Spleen (tissue), 11 donors: Measurements from ENCODE around the gene CRIP2. TPM values are rescaled to one million over a fixed set of nuclear protein-coding genes. Genes with fewer than 3 reads are reported as not detected.

Experiments used
- DNase-seq: peaks from one replicate; pipeline ENCODE4 v3.0.0-alpha.2; 2020
- H3K27ac ChIP-seq, 8 donors: fragments of 200-600 bp; sonication (generic) in 7 of 8; 1 replicate in 4 of 8; 2 replicates in 4 of 8; pipeline versions ENCODE4 v1.5.0 to v1.8.0; 2016 to 2021; ENCODE audit warnings: inconsistent platforms in 4 of 8, mild to moderate bottlenecking in 4 of 8, moderate library complexity in 1 of 8
- H3K27me3 ChIP-seq, 7 donors: fragments of 200-600 bp; sonication (generic) in 6 of 7; replicated peaks in 1 of 7; 1 replicate in 4 of 7; 2 replicates in 3 of 7; pipeline versions ENCODE4 v1.5.0 to v1.8.0; 2016 to 2021; ENCODE audit warnings: inconsistent platforms in 3 of 7, mild to moderate bottlenecking in 1 of 7
- H3K36me3 ChIP-seq, 6 donors: fragments of 200-600 bp; sonication (generic) in 5 of 6; 1 replicate in 4 of 6; 2 replicates in 2 of 6; pipeline versions ENCODE4 v1.5.0 to v1.8.0; 2016 to 2021; ENCODE audit warnings: inconsistent platforms in 2 of 6
- H3K4me1 ChIP-seq, 6 donors: fragments of 200-600 bp; sonication (generic) in 5 of 6; 1 replicate in 3 of 6; 2 replicates in 3 of 6; pipeline versions ENCODE4 v1.5.0 to v1.8.0; 2016 to 2021; ENCODE audit warnings: inconsistent platforms in 3 of 6
- H3K4me3 ChIP-seq, 8 donors: fragments of 200-600 bp; sonication (generic) in 7 of 8; 1 replicate in 4 of 8; 2 replicates in 4 of 8; pipeline versions ENCODE4 v1.5.0 to v1.8.0; 2016 to 2021; ENCODE audit warnings: inconsistent platforms in 4 of 8, mild to moderate bottlenecking in 4 of 8, moderate library complexity in 2 of 8
- H3K9me3 ChIP-seq, 8 donors: fragments of 200-600 bp; sonication (generic) in 7 of 8; 1 replicate in 4 of 8; 2 replicates in 4 of 8; pipeline versions ENCODE4 v1.5.0 to v1.8.0; 2016 to 2021; ENCODE audit warnings: inconsistent platforms in 4 of 8
- POLR2A ChIP-seq, 3 donors: fragments of 450-650 bp; IDR thresholded peaks; one replicate each; pipeline ENCODE4 v1.5.1; 2017; ENCODE audit warnings: antibody characterized with exemption in 3 of 3, mild to moderate bottlenecking in 1 of 3
- POLR2AphosphoS5 ChIP-seq, 3 donors: sonication (generic); formaldehyde crosslinking; IDR thresholded peaks; one replicate each; pipeline ENCODE4 v1.5.1; 2017; ENCODE audit warnings: antibody characterized with exemption in 3 of 3
- WGBS, 5 donors: extraction: QIAGEN DNeasy Blood & Tissue Kit in 3 of 5; methylation state at CpG; one replicate each; pipeline versions ENCODE4 v1.1.5 to v1.1.7; 2013 to 2018; 5-methylcytosine and 5-hydroxymethylcytosine counted together
- intact Hi-C: fragments of 100-400 bp; cut with DNase I; formaldehyde crosslinking; loops from one replicate; pipeline ENCODE4 v1.15.0; 2023; ENCODE audit warnings: low total_unique reads
- polyA plus RNA-seq, 3 donors: library from polyadenylated mRNA; stranded (reverse); fragments of 200-250 nt; gene quantifications; one replicate each; pipeline ENCODE4 v1.2.1, GENCODE V29; 2013
- total RNA-seq, 7 donors: library from RNA; depleted of rRNA in 3 of 7; stranded (reverse); fragments of >200 nt in 3 of 7; fragmentation: NEBNext Ultra II Directional in 4 of 7; extraction: Animal tissue kit (Norgen Biotek cat#: 25700) in 4 of 7; gene quantifications; one replicate each; pipeline versions ENCODE4 v1.1.0 to v1.2.1, GENCODE V29; 2016 to 2021
- TF ChIP-seq, protein P1 (sequence below), 11 experiments: fragments of 200-600 bp in 7 of 11; fragments of 450-650 bp in 4 of 11; sonication (generic) in 4 of 11; IDR thresholded peaks in 8 of 11; conservative IDR thresholded peaks in 3 of 11; 1 replicate in 7 of 11; 2 replicates in 4 of 11; pipeline versions ENCODE4 v1.4.0 to v1.8.0; 2016 to 2021; ENCODE audit warnings: antibody characterized with exemption in 11 of 11, inconsistent platforms in 4 of 11, mild to moderate bottlenecking in 1 of 11
- donor health status: healthy with polysubstance abuse.
- donor health status: DM: no; HTN: no; CAD: no; lungs with moderate emphysema.
- donor health status: DM: no; HTN: no; CAD: no.
- donor health status: Bipolar disorder and iron deficiency.
- donor health status: healthy.
- donor health status: DM: no; HTN: no; CAD: no.
- donor health status: DM: yes; HTN: yes; CAD: no.

The CRIP2 gene
- total and polyA plus RNA-seq, 10 donors, result 68.6 to 181 (median 111) TPM

GRCh38 chr14:105427412-105427811 lies 47.2 kb upstream of the CRIP2 start:
- no peak overlapping the region for H3K27ac ChIP-seq
- TF ChIP-seq POLR2AphosphoS5 (IDR thresholded peaks at IDR 0.05) (no peak), POLR2A (IDR thresholded peaks at IDR 0.05) (no peak)
- TF ChIP-seq, protein P1, sequence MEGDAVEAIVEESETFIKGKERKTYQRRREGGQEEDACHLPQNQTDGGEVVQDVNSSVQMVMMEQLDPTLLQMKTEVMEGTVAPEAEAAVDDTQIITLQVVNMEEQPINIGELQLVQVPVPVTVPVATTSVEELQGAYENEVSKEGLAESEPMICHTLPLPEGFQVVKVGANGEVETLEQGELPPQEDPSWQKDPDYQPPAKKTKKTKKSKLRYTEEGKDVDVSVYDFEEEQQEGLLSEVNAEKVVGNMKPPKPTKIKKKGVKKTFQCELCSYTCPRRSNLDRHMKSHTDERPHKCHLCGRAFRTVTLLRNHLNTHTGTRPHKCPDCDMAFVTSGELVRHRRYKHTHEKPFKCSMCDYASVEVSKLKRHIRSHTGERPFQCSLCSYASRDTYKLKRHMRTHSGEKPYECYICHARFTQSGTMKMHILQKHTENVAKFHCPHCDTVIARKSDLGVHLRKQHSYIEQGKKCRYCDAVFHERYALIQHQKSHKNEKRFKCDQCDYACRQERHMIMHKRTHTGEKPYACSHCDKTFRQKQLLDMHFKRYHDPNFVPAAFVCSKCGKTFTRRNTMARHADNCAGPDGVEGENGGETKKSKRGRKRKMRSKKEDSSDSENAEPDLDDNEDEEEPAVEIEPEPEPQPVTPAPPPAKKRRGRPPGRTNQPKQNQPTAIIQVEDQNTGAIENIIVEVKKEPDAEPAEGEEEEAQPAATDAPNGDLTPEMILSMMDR (IDR thresholded peaks at IDR 0.05 in 8 of 11, conservative IDR thresholded peaks at IDR 0.05 in 3 of 11), result no peak
- H3K4me1 ChIP-seq, result peaks cover 0 to 71% (median 8%) of the 10 kb centered on the region in 6 donors
- intact Hi-C loops, result no loop called here
- no peaks in the 10 kb centered on the region for H3K27me3 ChIP-seq
- H3K4me3 ChIP-seq, result no peak overlapping the region
- 91 to 98% (median 96%) methylated on average over 10 of the region's 10 CpGs for WGBS, 5 donors
- peaks cover 0 to 40% (median 4%) of the 10 kb centered on the region in 6 donors for H3K36me3 ChIP-seq
- peaks cover 0 to 9% (median 7%) of the 10 kb centered on the region in 8 donors for H3K9me3 ChIP-seq
- no peak for DNase-seq

- Histone ChIP-seq H3K4me3 (no peak overlapping the region), H3K4me1 (peaks cover 0 to 67% (median 3%) of the 10 kb centered on the region in 6 donors), H3K27ac (no peak overlapping the region), H3K36me3 (peaks cover 0 to 40% (median 4%) of the 10 kb centered on the region in 6 donors), H3K9me3 (peaks cover 0 to 9% (median 7%) of the 10 kb centered on the region in 8 donors), H3K27me3 (no peaks in the 10 kb centered on the region)
- TF ChIP-seq, protein P1 (IDR thresholded peaks at IDR 0.05 in 8 of 11, conservative IDR thresholded peaks at IDR 0.05 in 3 of 11), result no peak
- TF ChIP-seq POLR2A (IDR thresholded peaks at IDR 0.05) (no peak), POLR2AphosphoS5 (IDR thresholded peaks at IDR 0.05) (no peak)
- intact Hi-C loops, result no loop called here
- DNase-seq, result no peak
- 80 to 88% (median 83%) methylated on average over 9 of the region's 9 CpGs for WGBS, 5 donors
These were observed 46.6 kb upstream of the CRIP2 start for GRCh38 chr14:105427936-105428485.

- peaks cover 0 to 59% (median 3%) of the 10 kb centered on the region in 6 donors for H3K4me1 ChIP-seq
- H3K9me3 ChIP-seq, result peaks cover 0 to 9% (median 7%) of the 10 kb centered on the region in 8 donors
- intact Hi-C loops, result no loop called here
- H3K27ac ChIP-seq, result peak overlapping the region in 3 of 8 donors; percentile 13 to 45 (median 31)
- H3K36me3 ChIP-seq, result peaks cover 0 to 33% (median 4%) of the 10 kb centered on the region in 6 donors
- H3K4me3 ChIP-seq, result no peak overlapping the region
- 77 to 90% (median 85%) methylated on average over 6 of the region's 6 CpGs for WGBS, 5 donors
- no peak for TF ChIP-seq POLR2AphosphoS5 (IDR thresholded peaks at IDR 0.05)
- no peak for TF ChIP-seq POLR2A (IDR thresholded peaks at IDR 0.05)
- TF ChIP-seq, protein P1 (IDR thresholded peaks at IDR 0.05 in 8 of 11, conservative IDR thresholded peaks at IDR 0.05 in 3 of 11), result no peak
- DNase-seq, result no peak
- H3K27me3 ChIP-seq, result no peaks in the 10 kb centered on the region
These were observed 44.6 kb upstream of the CRIP2 start for GRCh38 chr14:105430042-105430441.

DNA sequence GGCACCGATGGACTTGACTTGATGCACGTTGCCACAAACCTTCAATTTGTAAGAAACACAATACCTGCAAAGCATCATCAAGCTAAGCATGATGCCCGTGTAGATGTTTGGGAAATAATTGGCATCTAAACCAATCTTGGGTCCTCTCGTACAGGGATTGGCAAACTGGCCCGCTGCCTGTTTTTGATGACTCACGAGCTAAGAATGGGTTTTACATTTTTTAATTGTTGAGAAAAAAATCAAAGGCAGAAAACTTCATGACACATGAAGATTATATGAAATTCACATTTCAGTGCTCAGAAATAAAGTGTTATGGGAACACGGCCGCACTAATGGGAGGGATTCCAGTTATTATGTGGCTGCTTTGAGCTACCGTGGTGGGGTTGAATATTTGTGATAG lies 44.1 kb upstream of the CRIP2 start:
- TF ChIP-seq POLR2AphosphoS5 (IDR thresholded peaks at IDR 0.05) (no peak), POLR2A (IDR thresholded peaks at IDR 0.05) (no peak)
- TF ChIP-seq, protein P1 (IDR thresholded peaks at IDR 0.05 in 8 of 11, conservative IDR thresholded peaks at IDR 0.05 in 3 of 11), result no peak

More for the DNA sequence above, 44.1 kb upstream of the CRIP2 start:
- Histone ChIP-seq H3K27ac (peak overlapping the region in 3 of 8 donors; percentile 13 to 45 (median 31)), H3K4me3 (no peak overlapping the region), H3K4me1 (peaks cover 0 to 61% (median 3%) of the 10 kb centered on the region in 6 donors), H3K9me3 (peaks cover 0 to 9% (median 7%) of the 10 kb centered on the region in 8 donors), H3K36me3 (peaks cover 0 to 28% (median 4%) of the 10 kb centered on the region in 6 donors), H3K27me3 (no peaks in the 10 kb centered on the region)
- 74 to 80% (median 77%) methylated on average over 9 of the region's 9 CpGs for WGBS, 5 donors
- intact Hi-C loops, result no loop called here
- DNase-seq, result no peak
